AG09319 (cell line): ENCODE results near the gene LRP10.
A peak's percentile ranks its signal among the peaks of the same experiment; 100 is the strongest.

Source experiments
- DNase-seq: peaks from one replicate; pipeline ENCODE4 v3.0.0-alpha.2; 2010; ENCODE audit warnings: low read depth; ENCODE audit errors: extremely low read depth
- CTCF ChIP-seq: IDR thresholded peaks from 2 replicates; pipeline ENCODE4 v1.5.1; 2011; ENCODE audit warnings: low read depth, mild to moderate bottlenecking, inconsistent platforms, low read length, moderate library complexity

LRP10 gene

GRCh38 chr14:22830443-22831010 is 41.0 kb upstream of the LRP10 start:
- TF ChIP-seq CTCF, result no peak
- no peak for DNase-seq

GRCh38 chr14:22835505-22835904 is 36.0 kb upstream of the LRP10 start:
- no peak for TF ChIP-seq CTCF
- DNase-seq, result no peak

GRCh38 chr14:22836301-22837113 is 35.0 kb upstream of the LRP10 start, which contains the start of gene MMP14:
Gene MMP14, plus strand, starts transcription at chr14:22836585. Its CDS starts 233 bp downstream, at chr14:22836818.
- peak; percentile 86 for DNase-seq

GRCh38 chr14:22837114-22837749 is 34.3 kb upstream of the LRP10 start:
- no peak for TF ChIP-seq CTCF
- DNase-seq, result no peak

More at GRCh38 chr14:22836301-22837113, 35.0 kb upstream of the LRP10 start, which contains the start of gene MMP14:
- TF ChIP-seq CTCF, result peak; percentile 76

- DNase-seq, result no peak
- no peak; the same call in 1 of the 2 replicates for TF ChIP-seq CTCF
These were observed 33.6 kb upstream of the LRP10 start for GRCh38 chr14:22837750-22838538.

GRCh38 chr14:22838631-22839041 is 32.9 kb upstream of the LRP10 start:
- no peak for DNase-seq
- TF ChIP-seq CTCF, result no peak
